Stomach (tissue), 9 donors: ENCODE results near the gene LGR5. TPM values are rescaled to one million over a fixed set of nuclear protein-coding genes. Genes with fewer than 3 reads are reported as not detected.

Experiments
- DNase-seq, 2 donors: peaks; one replicate each; pipeline versions ENCODE4 v3.0.0 to v3.0.0-alpha.2; 2013 to 2019
- H3K27ac ChIP-seq, 5 donors: fragments of 200-600 bp in 4 of 5; sonication (generic) in 4 of 5; one replicate each; pipeline ENCODE4 v1.5.1; 2013 to 2019; ENCODE audit warnings: mild to moderate bottlenecking in 1 of 5, moderate library complexity in 1 of 5
- H3K27me3 ChIP-seq, 3 donors: fragments of 200-600 bp; sonication (generic); one replicate each; pipeline ENCODE4 v1.5.1; 2017 to 2019; ENCODE audit warnings: mixed run types in 1 of 3
- H3K36me3 ChIP-seq, 4 donors: fragments of 200-600 bp; sonication (generic); 1 replicate in 3 of 4; 2 replicates in 1 of 4; pipeline ENCODE4 v1.5.1; 2016 to 2019
- H3K4me1 ChIP-seq, 4 donors: fragments of 200-600 bp; sonication (generic); one replicate each; pipeline ENCODE4 v1.5.1; 2016 to 2019
- H3K4me3 ChIP-seq, 4 donors: fragments of 200-600 bp; sonication (generic) in 3 of 4; one replicate each; pipeline ENCODE4 v1.5.1; 2016 to 2019; ENCODE audit warnings: mild to moderate bottlenecking in 1 of 4
- H3K9me3 ChIP-seq, 4 donors: fragments of 200-600 bp; sonication (generic); one replicate each; pipeline ENCODE4 v1.5.1; 2016 to 2019
- EP300 ChIP-seq: sonication (generic); formaldehyde crosslinking; IDR thresholded peaks from one replicate; pipeline ENCODE4 v1.6.1; 2017; ENCODE audit warnings: antibody characterized with exemption
- POLR2A ChIP-seq, 4 donors: fragments of 450-650 bp; IDR thresholded peaks; one replicate each; pipeline ENCODE4 v1.6.1; 2016; ENCODE audit warnings: antibody characterized with exemption in 4 of 4, control low read depth in 2 of 4, mild to moderate bottlenecking in 1 of 4, moderate library complexity in 1 of 4
- POLR2AphosphoS5 ChIP-seq, 3 donors: sonication (generic); formaldehyde crosslinking; IDR thresholded peaks; one replicate each; pipeline ENCODE4 v1.6.1; 2016; ENCODE audit warnings: antibody characterized with exemption in 3 of 3
- WGBS, 5 donors: extraction: QIAGEN DNeasy Blood & Tissue Kit in 3 of 5; methylation state at CpG; one replicate each; pipeline versions ENCODE4 v1.1.5 to v1.1.7; 2013 to 2018; 5-methylcytosine and 5-hydroxymethylcytosine counted together
- intact Hi-C: fragments of 100-400 bp; cut with DNase I; formaldehyde crosslinking; loops from one replicate; pipeline ENCODE4 v1.15.1; 2023; ENCODE audit warnings: low total_unique reads
- polyA plus RNA-seq, 3 donors: library from polyadenylated mRNA; stranded (reverse); fragments of 200-250 nt; gene quantifications; one replicate each; pipeline ENCODE4 v1.2.3, GENCODE V29; 2013
- total RNA-seq, 5 donors: library from RNA; depleted of rRNA; stranded (reverse); fragments of >200 nt; gene quantifications; one replicate each; pipeline versions ENCODE4 v1.1.0 to v1.2.3, GENCODE V29; 2014 to 2016
- TF ChIP-seq, protein P1 (sequence below), 7 experiments: fragments of 450-650 bp in 4 of 7; fragments of 200-600 bp in 3 of 7; sonication (generic) in 3 of 7; IDR thresholded peaks; one replicate each; pipeline ENCODE4 v1.5.1; 2016 to 2019; ENCODE audit warnings: antibody characterized with exemption in 7 of 7, control low read depth in 2 of 7, mild to moderate bottlenecking in 1 of 7
- donor health status: healthy with polysubstance abuse.
- donor health status: Bipolar disorder and iron deficiency.
- donor health status: healthy.

The LGR5 gene
- total and polyA plus RNA-seq, 8 donors, result 0.06 to 16.0 (median 1.2) TPM; not detected in 3

DNA sequence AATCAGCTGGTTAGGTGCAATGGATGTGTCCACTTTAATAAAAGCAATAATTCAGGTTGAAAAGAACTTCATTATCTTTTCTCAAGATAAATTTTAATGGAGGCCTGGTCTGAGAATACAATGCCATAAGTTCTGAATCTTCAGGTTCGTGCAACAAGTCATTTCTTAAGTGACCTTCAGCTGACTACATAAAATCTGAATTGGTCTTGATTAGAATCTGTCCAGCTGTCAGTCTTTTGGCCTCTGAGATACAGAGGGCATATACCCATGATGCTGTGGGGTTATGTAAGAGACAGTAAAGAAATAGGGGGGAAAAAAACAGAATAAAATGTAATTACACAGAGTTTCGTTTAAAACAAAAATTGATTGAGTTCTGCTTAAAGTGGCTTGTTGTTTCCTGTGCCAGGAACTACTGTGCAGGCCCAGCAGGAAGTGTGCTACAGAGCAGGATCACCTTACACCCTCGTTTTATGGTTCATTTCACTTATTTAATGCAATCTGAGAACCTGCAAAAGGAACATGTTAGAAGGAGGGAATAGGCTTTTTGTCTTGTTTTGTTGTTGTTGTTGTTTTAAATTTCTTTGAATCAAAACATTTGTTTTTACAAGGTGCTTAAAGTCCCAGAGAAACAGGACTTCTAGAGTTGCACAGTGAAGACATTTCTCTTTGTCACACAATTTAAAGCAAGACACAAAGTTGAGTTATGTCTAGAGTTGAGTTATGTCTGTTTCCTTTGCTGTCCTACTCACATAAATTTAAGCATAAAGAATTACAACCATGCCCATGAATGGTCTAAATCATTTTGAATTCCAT is 64.2 kb downstream of the LGR5 start:
- Histone ChIP-seq H3K27ac (no peak overlapping the region), H3K36me3 (no peaks in the 10 kb centered on the region), H3K4me1 (no peaks in the 10 kb centered on the region), H3K9me3 (no peaks in the 10 kb centered on the region), H3K4me3 (no peak overlapping the region), H3K27me3 (no peaks in the 10 kb centered on the region)
- 33 to 50% (median 45%) methylated on average over 3 of the region's 3 CpGs for WGBS, 5 donors
- intact Hi-C loops, result no loop called here
- DNase-seq, result peak in 1 of 2 donors; percentile 19
- TF ChIP-seq POLR2A (IDR thresholded peaks at IDR 0.05) (no peak), POLR2AphosphoS5 (IDR thresholded peaks at IDR 0.05) (no peak), EP300 (no peak)
- TF ChIP-seq, protein P1, sequence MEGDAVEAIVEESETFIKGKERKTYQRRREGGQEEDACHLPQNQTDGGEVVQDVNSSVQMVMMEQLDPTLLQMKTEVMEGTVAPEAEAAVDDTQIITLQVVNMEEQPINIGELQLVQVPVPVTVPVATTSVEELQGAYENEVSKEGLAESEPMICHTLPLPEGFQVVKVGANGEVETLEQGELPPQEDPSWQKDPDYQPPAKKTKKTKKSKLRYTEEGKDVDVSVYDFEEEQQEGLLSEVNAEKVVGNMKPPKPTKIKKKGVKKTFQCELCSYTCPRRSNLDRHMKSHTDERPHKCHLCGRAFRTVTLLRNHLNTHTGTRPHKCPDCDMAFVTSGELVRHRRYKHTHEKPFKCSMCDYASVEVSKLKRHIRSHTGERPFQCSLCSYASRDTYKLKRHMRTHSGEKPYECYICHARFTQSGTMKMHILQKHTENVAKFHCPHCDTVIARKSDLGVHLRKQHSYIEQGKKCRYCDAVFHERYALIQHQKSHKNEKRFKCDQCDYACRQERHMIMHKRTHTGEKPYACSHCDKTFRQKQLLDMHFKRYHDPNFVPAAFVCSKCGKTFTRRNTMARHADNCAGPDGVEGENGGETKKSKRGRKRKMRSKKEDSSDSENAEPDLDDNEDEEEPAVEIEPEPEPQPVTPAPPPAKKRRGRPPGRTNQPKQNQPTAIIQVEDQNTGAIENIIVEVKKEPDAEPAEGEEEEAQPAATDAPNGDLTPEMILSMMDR (IDR thresholded peaks at IDR 0.05), result no peak

- Histone ChIP-seq H3K4me1 (no peaks in the 10 kb centered on the region), H3K27me3 (no peaks in the 10 kb centered on the region), H3K36me3 (no peaks in the 10 kb centered on the region), H3K9me3 (no peaks in the 10 kb centered on the region), H3K4me3 (no peak overlapping the region), H3K27ac (no peak overlapping the region)
- intact Hi-C loops, result no loop called here
- TF ChIP-seq, protein P1 (IDR thresholded peaks at IDR 0.05), result no peak
- TF ChIP-seq POLR2A (IDR thresholded peaks at IDR 0.05) (no peak), POLR2AphosphoS5 (IDR thresholded peaks at IDR 0.05) (no peak), EP300 (no peak)
- 65 to 80% (median 79%) methylated on average over 3 of the region's 3 CpGs for WGBS, 5 donors
- DNase-seq, result peak in 1 of 2 donors; percentile 9
Observed at GRCh38 chr12:71504476-71504875, 64.9 kb downstream of the LGR5 start.

- no peaks in the 10 kb centered on the region for H3K9me3 ChIP-seq
- no peaks in the 10 kb centered on the region for H3K4me1 ChIP-seq
- intact Hi-C loops, result no loop called here
- DNase-seq, result no peak
- TF ChIP-seq POLR2A (IDR thresholded peaks at IDR 0.05) (no peak), EP300 (no peak)
- TF ChIP-seq, protein P1 (IDR thresholded peaks at IDR 0.05), result no peak
- H3K36me3 ChIP-seq, result no peaks in the 10 kb centered on the region
- H3K27me3 ChIP-seq, result no peaks in the 10 kb centered on the region
- no peak overlapping the region for H3K4me3 ChIP-seq
- no peak overlapping the region for H3K27ac ChIP-seq
- 73 to 84% (median 80%) methylated on average over 3 of the region's 3 CpGs for WGBS, 5 donors
Observed at GRCh38 chr12:71509705-71510104, 70.1 kb downstream of the LGR5 start.

GRCh38 chr12:71517145-71517846 is 77.7 kb downstream of the LGR5 start:
- Histone ChIP-seq H3K9me3 (no peaks in the 10 kb centered on the region), H3K4me1 (no peaks in the 10 kb centered on the region), H3K27me3 (no peaks in the 10 kb centered on the region), H3K36me3 (no peaks in the 10 kb centered on the region), H3K4me3 (no peak overlapping the region), H3K27ac (no peak overlapping the region)
- intact Hi-C loops, result no loop called here
- 72 to 85% (median 84%) methylated on average over 2 of the region's 2 CpGs for WGBS, 5 donors
- DNase-seq, result no peak
- TF ChIP-seq POLR2A (IDR thresholded peaks at IDR 0.05) (no peak), POLR2AphosphoS5 (IDR thresholded peaks at IDR 0.05) (no peak), EP300 (no peak)
- TF ChIP-seq, protein P1 (IDR thresholded peaks at IDR 0.05), result no peak
